A549 (cell line): Measurements from ENCODE around the gene LRIG1.

Experiments
- BHLHE40 ChIP-seq: IDR thresholded peaks from 2 replicates; pipeline ENCODE4 v1.6.1; 2012; ENCODE audit warnings: low read depth, low read length, inconsistent platforms
- CTCF ChIP-seq: fragments of >200 bp; sonication (Bioruptor Twin); formaldehyde crosslinking; IDR thresholded peaks from 3 replicates; pipeline ENCODE4 v1.5.1; 2016
- EHMT2 ChIP-seq: fragments of 200-600 bp; sonication (generic); IDR thresholded peaks from 2 replicates; pipeline ENCODE4 v1.6.1; 2016; ENCODE audit warnings: antibody characterized with exemption, low read depth, mild to moderate bottlenecking, moderate library complexity
- EP300 ChIP-seq, 2 experiments: fragments of >200 bp; sonication (Bioruptor Twin); formaldehyde crosslinking; IDR thresholded peaks; 2 replicates in 1 of 2; 3 replicates in 1 of 2; pipeline ENCODE4 v1.6.1; 2016 to 2017
- FOXS1 ChIP-seq: fragments of 250-450 bp; sonication (Bioruptor Pico); IDR thresholded peaks from 2 replicates; pipeline ENCODE4 v1.5.0; 2020; ENCODE audit warnings: mild to moderate bottlenecking, moderate library complexity
- HOXA7 ChIP-seq: fragments of 250-450 bp; sonication (Bioruptor Pico); IDR thresholded peaks from 2 replicates; pipeline ENCODE4 v1.5.0; 2020; ENCODE audit warnings: mild to moderate bottlenecking, moderate library complexity
- JUN ChIP-seq, 2 experiments: fragments of >200 bp; sonication (Bioruptor Twin); formaldehyde crosslinking; IDR thresholded peaks; 2 replicates in 1 of 2; 3 replicates in 1 of 2; pipeline ENCODE4 v1.6.1; 2016 to 2017
- KDM5A ChIP-seq: fragments of 200-600 bp; sonication (generic); IDR thresholded peaks from 2 replicates; pipeline ENCODE4 v1.6.1; 2016; ENCODE audit warnings: antibody characterized with exemption, mild to moderate bottlenecking
- MAFK ChIP-seq: fragments of 450-650 bp; IDR thresholded peaks from 2 replicates; pipeline ENCODE4 v1.6.1; 2014; ENCODE audit not compliant: partially characterized antibody
- MYC ChIP-seq: IDR thresholded peaks from 2 replicates; pipeline ENCODE4 v1.6.1; 2012; ENCODE audit warnings: mild to moderate bottlenecking, inconsistent platforms, low read length, improper control_type of control experiment, borderline replicate concordance
- POLR2A ChIP-seq: IDR thresholded peaks from 2 replicates; pipeline ENCODE4 v1.6.1; 2012; ENCODE audit warnings: mild to moderate bottlenecking, low read length
- RARB ChIP-seq: fragments of 250-450 bp; sonication (Bioruptor Pico); IDR thresholded peaks from 2 replicates; pipeline ENCODE4 v1.8.0; 2021; ENCODE audit warnings: mild to moderate bottlenecking, moderate library complexity
- SMC3 ChIP-seq: fragments of >200 bp; sonication (Bioruptor Twin); formaldehyde crosslinking; IDR thresholded peaks from 3 replicates; pipeline ENCODE4 v1.6.1; 2018; ENCODE audit warnings: inconsistent platforms
- ZNF302 ChIP-seq: fragments of 250-450 bp; sonication (Bioruptor Pico); IDR thresholded peaks from 2 replicates; pipeline ENCODE4 v1.9.0; 2021; ENCODE audit warnings: inconsistent platforms, mild to moderate bottlenecking, moderate library complexity

- no peak for TF ChIP-seq MYC
- no peak for TF ChIP-seq RARB (CRISPR knock-in tag)
- no peak for TF ChIP-seq BHLHE40
- no peak for TF ChIP-seq FOXS1 (CRISPR knock-in tag)
- no peak for TF ChIP-seq JUN (IDR thresholded peaks at IDR 0.05)
- TF ChIP-seq CTCF = no peak
- TF ChIP-seq POLR2A = no peak
- TF ChIP-seq EHMT2 = no peak
- no peak for TF ChIP-seq MAFK
- no peak for TF ChIP-seq SMC3
- TF ChIP-seq ZNF302 (CRISPR knock-in tag) = no peak
- no peak for TF ChIP-seq EP300 (IDR thresholded peaks at IDR 0.05)
- no peak for TF ChIP-seq HOXA7
- TF ChIP-seq KDM5A = no peak
Measured at GRCh38 chr3:66457252-66457651, 43.6 kb downstream of the LRIG1 start.
